ENCODE measurements around the gene BCAS1.

GRCh38 chr20:53959911-53960578, 110.3 kb downstream of the BCAS1 start:
- TF ChIP-seq, protein P1, sequence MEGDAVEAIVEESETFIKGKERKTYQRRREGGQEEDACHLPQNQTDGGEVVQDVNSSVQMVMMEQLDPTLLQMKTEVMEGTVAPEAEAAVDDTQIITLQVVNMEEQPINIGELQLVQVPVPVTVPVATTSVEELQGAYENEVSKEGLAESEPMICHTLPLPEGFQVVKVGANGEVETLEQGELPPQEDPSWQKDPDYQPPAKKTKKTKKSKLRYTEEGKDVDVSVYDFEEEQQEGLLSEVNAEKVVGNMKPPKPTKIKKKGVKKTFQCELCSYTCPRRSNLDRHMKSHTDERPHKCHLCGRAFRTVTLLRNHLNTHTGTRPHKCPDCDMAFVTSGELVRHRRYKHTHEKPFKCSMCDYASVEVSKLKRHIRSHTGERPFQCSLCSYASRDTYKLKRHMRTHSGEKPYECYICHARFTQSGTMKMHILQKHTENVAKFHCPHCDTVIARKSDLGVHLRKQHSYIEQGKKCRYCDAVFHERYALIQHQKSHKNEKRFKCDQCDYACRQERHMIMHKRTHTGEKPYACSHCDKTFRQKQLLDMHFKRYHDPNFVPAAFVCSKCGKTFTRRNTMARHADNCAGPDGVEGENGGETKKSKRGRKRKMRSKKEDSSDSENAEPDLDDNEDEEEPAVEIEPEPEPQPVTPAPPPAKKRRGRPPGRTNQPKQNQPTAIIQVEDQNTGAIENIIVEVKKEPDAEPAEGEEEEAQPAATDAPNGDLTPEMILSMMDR (conservative IDR thresholded peaks at IDR 0.05; ENCODE audit: low read length): no peak
- no peak for TF ChIP-seq EZH2phosphoT487 (IDR thresholded peaks at IDR 0.05; ENCODE audit: borderline replicate concordance, low read depth, low read length)
